ENCODE measurements around the gene AHCYL1. TPM values are rescaled to one million over a fixed set of nuclear protein-coding genes. Genes with fewer than 3 reads are reported as not detected.
A peak's percentile ranks its signal among the peaks of the same experiment; 100 is the strongest.
"Not testable (repeated sequence)": the region's sequence is repeated elsewhere in the genome, so short reads cannot be mapped to it uniquely, and the experiment has no call there.

The AHCYL1 gene
- polyA plus RNA-seq, 10 donors = 37.2 to 50.2 (median 41.0) TPM

DNA sequence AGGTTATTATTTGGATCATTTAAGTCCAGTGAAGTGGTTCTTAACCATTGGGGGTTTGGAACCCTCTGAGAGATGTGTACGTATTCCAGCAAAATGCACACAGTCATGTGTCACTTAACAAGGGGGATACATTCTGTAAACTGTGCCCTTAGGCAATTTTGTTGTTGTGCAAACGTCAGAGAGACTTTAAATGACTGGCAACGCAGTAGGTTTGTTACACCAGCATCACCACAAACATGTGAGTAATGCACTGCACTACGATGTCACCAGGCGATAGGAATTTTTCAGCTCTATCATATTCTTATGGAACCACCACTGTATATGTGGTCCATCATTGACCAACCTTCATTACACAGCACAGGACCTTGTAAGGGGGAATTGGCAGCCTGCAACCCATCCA lies 11.9 kb downstream of the AHCYL1 start:
- DNase-seq = no peak

DNA sequence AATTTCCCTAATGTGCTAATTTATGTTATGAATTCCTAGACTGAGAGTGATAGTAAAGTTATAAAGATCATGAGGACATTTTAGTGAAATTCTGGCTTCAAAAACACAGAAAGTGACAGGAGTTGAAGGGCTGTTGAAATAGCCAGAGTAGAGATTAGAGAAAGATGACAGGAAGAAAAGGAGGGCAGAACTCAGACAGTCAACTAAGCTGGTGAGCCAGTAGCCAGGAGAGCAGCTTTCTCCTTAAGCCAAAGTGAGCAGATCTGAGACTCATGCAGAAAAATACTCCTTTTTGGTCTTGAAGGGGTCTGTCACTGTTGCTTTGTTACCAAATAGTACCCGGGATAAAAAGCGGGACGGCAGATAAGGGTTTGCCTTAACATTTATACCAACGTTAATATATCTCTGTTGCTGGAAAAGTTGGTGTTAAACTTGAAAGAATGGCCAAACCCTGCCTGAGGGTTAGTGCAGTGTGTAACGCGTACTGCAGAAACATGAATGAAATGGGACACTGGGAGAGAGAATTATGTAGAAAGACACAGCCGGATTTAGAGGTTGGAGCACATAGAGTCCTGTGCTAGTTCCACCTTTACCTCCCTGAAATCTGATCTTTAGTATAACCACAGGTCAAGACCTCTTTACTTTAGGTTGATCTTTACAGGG lies 12.8 kb downstream of the AHCYL1 start:
- DNase-seq = no peak

- no peak for DNase-seq
These were observed 13.3 kb downstream of the AHCYL1 start for GRCh38 chr1:109997867-109998229.

- DNase-seq = no peak
These were observed 18.1 kb downstream of the AHCYL1 start for GRCh38 chr1:110002695-110003094.

DNA sequence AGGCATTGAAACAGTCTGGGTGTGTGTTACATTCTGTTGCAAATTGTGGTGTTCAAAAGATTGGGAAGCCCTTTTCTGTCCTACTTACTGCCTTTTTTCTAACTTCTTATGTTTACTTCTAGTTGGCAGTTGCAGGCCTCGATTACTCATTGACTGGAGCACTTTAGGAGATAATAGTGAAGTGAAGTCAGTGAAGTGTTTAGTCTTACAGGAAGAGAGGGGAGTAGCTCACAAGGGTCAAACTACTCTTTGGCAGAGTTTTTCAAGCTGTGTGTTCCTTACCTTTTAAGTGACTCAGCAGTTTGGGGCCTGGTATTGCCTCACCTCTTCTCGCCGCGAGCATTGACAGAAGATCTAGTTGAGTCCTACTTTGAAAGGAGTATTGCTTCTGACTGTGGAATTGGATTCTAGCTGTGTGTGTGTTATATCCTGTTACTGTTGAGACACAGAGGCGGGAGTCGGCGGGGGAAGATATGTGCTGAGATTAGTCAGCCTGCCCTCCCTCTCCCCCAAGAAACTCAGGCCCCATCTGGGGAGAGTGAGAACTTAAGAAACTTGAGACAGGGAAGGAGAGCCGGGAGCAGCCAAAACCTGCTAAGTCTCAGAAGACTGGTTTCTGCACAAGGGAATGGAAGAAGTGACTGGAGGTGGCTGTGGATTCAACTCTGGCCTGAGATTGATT lies 19.3 kb downstream of the AHCYL1 start:
- DNase-seq = peak; percentile 40 to 92 (median 77)

DNA sequence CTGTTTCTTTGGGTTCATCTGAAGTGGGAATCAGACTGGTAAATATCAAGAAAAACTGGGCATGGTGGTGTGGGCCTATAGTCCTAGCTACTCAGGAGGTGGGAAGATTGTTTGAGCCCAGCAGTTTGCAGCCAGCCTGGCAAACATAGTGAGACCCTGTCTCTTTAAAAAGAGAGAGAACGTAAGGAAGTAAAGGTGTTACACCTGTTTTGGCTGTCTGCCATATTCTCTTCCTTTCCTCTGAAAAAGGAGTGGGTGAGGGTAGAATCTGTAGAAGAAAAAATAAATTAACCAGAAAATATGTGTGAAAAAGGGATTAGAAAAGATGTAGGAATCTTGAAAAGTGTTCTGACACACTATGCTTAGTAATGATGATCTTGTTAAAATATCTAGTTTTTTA lies 20.0 kb downstream of the AHCYL1 start:
- no peak for DNase-seq

GRCh38 chr1:110005971-110006370 lies 21.4 kb downstream of the AHCYL1 start:
- DNase-seq = no peak

DNA sequence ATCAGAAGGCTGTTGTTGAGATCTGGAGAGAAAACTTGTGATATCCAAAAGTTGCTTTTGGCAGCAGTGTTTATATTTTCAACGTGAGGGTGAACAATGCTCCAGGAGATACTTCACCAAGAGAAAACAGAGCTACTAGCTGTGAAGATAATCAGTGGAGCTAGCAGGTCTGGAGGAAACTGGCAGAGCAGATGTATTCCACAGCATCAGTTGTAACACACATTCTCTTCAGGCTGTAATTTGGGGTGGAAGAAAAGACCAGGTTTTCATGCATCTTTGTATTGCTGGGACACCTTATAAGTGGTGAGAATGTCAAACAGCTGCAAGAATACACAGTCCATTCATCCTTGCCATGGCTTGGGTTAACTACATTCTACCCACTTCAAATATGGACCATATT lies 22.0 kb downstream of the AHCYL1 start:
- DNase-seq = no peak

GRCh38 chr1:110007046-110007830 lies 22.7 kb downstream of the AHCYL1 start:
- no peak for DNase-seq

- no peak for DNase-seq
These were observed 24.5 kb downstream of the AHCYL1 start for GRCh38 chr1:110008971-110009565.

DNA sequence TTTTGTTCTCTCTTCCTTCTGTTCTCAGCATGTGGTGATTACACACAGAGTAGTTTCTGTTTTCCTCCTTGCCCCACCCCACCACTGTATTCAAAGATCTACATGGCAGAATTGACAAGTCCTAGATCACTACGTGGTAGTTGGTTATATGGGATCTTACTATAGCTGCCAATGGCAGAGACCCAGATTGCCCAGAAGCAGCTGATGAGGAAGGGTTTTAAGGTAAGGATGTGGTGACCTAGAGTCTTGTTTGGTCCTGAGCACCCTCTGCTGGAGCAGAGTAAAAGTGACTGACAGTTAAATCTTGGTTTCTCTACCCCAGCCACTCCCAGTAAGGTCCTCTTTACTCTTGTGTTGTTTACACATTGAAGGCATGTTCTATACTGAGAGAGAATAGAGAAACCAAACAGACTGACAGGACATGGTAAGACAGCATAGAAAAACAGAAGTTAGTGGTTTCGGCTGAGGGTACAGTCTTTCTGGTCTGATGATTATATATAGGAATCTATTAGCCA lies 27.0 kb downstream of the AHCYL1 start:
- DNase-seq = peak; percentile 19 to 50 (median 27)

DNA sequence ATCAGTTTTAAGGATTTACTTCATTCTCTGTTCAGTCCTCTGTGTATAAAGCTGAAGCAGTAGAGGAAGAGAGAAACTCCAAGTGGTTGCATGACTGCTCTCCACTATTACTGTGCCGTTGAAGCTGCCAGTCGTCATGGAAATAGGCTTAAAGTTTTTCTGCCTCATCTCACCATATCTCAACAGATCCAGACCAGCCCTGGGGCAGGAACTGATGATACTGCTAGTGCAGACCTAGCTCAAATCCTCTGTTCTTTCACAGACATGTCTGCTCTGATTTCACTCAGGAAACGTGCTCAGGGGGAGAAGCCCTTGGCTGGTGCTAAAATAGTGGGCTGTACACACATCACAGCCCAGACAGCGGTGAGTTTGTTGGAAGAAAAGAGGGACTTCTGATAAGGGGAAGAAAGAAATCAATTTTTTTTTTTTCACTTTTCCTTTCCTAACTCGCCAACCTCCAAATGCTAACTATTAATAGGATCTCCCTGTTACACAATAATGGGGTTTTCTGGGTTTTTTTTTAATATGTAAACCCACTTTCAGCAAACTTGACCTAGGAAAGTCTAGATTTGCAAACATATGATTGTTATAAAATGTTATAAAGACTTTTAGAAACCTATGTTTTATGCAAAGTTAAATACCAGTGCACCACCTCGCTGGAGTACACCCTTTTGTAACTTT lies 27.7 kb downstream of the AHCYL1 start:
- DNase-seq = no peak

- DNase-seq = no peak
These were observed 33.2 kb downstream of the AHCYL1 start for GRCh38 chr1:110017792-110018191.

- no peak for DNase-seq
These were observed 33.8 kb downstream of the AHCYL1 start for GRCh38 chr1:110018396-110018795.

DNA sequence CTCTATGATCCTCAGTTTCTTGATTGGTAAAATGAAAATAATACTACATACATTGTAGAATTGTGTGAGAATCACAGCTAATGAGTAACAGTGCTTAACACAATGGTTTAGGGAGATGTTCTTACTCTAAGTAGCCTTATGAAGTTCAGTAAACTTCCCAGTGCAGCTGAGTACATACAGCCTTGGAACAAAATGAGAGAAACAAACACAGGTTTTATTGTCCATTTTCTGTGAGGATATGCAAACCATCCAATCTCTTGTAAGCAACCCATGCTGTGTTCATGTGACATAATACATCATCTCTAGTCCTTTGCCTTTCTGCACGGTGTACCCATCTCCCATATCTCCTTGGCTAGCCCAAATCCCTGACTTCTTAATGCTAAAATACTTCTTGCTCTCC lies 35.2 kb downstream of the AHCYL1 start:
- no peak for DNase-seq

GRCh38 chr1:110021285-110021684 lies 36.7 kb downstream of the AHCYL1 start:
- no peak for DNase-seq

GRCh38 chr1:110024613-110025012 lies 40.0 kb downstream of the AHCYL1 start:
- DNase-seq = no peak

DNA sequence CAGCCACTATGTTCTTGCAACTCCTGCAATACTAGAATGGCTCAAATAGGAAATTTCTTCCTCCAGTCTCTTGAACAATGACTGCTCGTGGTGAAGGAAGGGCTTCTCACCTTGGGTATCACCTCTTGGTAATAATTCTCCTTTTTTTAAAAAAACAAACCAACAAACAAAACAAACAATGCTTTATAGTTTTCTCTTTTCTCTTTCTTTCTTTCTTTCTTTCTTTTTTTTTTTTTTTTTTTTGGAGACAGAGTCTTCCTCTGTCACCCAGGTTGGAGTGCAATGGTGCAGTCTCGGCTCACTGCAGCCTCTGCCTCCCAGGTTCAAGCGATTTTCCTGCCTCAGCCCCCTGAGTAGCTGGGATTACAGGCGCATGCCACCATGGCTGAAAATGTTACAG lies 46.1 kb downstream of the AHCYL1 start:
- not testable (repeated sequence) for DNase-seq

GRCh38 chr1:110032327-110032726 lies 47.8 kb downstream of the AHCYL1 start:
- no peak for DNase-seq

DNA sequence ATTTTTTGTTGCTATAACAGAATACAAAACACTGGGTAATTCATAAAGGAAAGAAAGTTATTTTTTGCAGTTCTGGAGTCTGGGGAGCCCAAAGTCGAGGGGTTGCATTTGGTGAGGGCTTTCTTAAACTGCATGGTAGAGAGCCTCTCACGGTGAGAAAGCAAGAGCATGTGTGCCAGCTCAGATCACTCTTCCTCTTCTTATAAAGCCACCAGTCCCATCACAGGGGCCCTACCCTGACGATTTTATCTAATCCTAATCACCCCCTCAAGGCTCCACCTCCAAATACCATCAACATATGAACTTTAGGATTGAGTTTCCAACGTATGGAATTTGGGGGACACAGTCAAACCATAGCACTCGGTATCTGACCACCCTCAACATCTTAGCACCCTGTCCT lies 48.9 kb downstream of the AHCYL1 start:
- DNase-seq = no peak

- DNase-seq = no peak
These were observed 49.5 kb downstream of the AHCYL1 start for GRCh38 chr1:110034040-110034450.

All from muscle of back (tissue), 11 donors.